ENCODE data around the gene TBL1XR1.
"Not testable (repeated sequence)": the region's sequence is repeated elsewhere in the genome, so short reads cannot be mapped to it uniquely, and the experiment has no call there.

The TBL1XR1 gene

DNA sequence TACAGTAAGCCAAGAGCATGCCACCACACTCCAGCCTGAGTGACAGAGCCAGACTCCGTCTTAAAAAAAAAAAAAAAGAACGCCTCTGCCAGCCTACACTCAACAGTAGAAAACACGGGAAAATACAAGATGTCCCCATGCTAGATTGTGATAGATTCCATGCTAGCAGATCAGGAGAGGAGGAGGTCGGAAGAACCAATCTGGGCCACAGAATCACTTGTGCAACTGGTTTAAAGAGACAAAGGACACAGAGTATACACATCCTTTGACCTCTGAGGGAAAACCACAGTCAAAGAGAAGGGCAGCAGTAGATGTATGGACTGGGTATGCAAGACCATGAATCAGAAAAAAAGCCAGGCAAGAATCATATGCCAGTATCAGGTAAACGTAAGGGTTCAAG lies 15.9 kb downstream of the TBL1XR1 start:
- no peak for DNase-seq (ENCODE audit: low spot score)

DNA sequence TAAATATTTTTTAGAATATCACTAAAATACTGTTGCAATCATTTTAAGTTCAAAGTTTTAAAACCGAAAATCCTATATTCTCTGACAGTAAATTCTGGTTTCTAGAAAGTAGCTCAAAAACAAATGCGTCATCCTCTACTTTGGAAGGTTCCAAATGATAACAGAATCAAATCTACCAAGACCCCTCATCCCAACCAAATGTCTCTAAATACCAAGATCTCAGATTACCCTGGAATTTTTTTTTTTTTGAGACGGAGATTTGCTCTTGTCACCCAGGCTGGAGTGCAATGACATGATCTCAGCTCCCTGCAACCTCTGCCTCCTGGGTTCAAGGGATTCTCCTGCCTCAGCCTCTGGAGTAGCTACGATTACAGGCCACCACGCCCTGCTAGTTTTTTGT lies 16.8 kb downstream of the TBL1XR1 start:
- DNase-seq (ENCODE audit: low spot score), result no peak

DNA sequence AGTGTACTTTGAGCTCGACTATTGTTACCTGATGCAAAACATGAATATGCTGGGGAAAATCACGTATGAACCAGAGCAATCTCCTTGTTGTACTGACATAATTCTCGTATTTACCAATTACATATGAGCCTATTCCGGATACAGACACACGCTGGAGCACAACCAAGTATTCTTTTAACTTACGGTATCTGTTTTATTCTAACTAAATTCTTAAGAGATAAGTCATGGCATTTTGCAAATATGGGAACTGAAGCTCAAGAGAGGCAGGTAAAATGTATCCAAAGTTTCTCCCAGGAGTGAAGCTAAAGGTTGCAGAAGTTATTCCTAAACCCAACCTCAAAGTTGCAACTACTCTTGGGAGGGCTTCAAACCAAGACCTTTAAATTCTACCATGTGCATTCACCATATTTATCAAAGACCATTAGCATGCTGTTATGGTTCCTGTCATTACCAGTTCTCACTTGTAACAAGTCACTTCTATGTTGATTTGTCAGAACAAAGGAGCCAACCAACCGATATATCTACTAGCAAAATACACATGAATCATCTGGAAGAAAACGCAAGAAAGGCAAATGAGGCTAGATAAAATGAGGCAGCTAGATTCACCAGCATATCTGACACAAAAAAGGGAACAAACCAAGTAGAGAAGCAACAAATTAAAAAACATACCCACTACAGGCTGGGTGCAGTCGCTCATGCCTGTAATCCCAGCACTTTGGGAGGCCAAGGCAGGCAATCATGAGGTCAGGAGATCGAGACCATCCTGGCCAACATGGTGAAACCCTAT lies 17.8 kb downstream of the TBL1XR1 start:
- DNase-seq (ENCODE audit: low spot score), result no peak

DNA sequence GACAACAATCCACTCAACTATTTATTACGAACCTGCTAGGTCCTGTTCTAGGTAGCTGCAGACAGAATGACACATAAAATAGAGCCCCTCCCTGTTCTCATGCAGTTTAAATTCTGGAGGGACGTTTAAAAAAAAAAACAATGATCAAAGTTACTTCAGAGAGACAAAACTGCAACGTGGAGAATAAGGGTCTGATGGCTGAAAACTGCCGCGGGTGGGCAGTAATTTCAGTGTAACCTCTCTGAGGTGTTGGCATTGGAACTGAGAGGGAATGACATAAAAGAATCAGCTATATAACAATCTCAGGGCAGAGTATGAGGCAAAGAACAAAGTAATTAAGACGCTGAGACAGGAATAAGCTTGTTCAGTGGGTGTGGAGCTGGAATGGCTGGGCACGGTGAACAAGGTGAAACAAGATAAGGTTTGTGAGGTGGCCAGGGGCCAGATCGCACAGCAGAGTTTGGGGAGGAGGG lies 19.5 kb downstream of the TBL1XR1 start:
- no peak for DNase-seq (ENCODE audit: low spot score)

DNA sequence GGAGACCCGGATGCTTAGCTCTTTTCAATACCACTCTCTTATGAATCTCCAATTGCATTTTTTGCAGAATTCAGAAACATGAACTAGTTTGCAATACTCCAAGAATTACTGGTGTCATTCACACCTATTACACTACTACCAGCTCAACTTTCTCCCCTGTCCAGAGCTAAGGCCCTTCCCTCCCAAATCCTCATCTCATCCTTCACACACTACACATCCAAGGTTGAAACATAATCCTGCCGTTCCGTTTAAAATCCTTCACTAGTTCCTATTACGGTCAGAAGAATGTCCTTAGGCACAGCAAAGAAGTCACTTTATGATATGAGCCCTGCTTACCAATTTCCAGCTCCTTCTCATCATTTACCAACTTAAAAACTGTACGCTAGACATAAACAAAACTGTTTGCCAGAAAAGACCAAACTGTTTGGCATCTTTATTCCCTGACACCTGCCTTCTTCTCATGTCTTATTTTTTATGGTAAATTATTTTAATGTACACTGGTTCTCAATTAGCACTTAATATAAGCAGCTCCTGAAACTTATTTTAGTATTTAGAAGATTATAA lies 22.6 kb downstream of the TBL1XR1 start:
- no peak for DNase-seq (ENCODE audit: low spot score)

DNA sequence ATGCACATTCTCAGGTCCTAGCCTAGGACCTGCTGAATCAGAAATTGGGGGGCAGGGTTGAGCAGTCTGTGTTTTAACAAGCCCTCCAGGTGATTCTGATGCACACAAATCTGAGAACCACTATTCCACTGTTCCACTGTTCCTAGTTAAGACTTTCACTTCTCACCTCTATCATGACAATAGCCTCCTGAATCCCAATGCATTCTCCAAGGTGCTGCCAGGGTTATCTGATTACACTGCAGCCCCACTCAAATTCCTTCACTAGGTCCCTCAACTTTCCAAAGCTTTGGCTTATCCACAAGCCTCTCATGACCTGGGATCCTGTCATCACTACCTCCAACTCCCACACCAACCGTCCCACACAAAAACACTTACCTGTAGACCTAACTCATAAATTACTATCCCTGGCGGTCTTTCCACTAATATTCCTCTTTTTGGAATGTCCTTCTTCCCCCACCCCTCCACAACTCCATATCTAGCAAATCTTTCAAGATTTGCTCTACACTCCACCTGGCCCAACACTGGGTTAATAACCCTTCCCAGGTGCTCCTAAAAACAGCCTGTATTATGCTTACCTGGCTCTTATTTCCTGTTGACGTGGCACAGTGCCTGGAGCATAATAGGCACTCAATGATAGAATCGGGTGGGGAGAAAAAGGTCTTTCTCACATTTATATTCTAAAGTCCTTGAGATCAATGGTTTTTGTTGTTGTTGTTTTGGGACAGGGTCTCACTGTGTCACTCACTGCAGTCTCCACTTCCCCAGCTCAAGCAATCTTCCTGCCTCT lies 27.2 kb downstream of the TBL1XR1 start:
- no peak for DNase-seq (ENCODE audit: low spot score)

DNA sequence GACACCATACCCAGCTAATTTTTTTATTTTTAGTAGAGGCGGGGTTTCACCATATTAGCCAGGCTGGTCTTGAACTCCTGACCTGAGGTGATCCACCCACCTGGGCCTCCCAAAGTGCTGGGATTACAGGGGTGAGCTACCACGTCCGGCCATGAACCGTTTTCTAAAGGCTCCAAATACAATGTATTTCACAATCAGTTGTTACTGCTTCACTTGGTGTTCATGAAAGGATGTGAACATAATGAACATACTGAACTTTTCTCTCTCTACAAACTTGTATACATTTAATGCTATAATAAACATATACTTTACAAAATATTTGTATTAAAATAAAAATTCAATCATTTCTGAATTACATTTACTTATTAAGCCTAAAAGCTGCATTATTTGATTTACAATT lies 28.9 kb downstream of the TBL1XR1 start:
- no peak for DNase-seq (ENCODE audit: low spot score)

DNA sequence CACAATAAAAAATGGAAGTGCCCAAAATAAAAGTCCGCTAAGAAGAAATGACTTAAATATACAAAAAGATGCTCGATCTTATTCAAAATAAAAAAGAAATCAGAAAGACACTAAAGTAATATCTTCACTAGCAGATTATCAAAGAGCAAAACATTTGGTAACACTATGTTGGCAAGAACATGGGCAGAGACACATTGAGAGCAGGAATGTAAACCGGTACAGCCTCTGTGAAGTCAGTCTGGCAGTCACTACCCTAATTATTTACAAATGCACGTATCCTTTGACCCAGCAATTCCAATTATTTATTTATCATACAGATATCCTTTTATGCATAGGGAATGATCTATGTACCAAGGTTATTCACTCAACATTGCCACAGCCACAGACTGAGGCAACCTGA lies 34.5 kb downstream of the TBL1XR1 start:
- no peak for DNase-seq (ENCODE audit: low spot score)

DNA sequence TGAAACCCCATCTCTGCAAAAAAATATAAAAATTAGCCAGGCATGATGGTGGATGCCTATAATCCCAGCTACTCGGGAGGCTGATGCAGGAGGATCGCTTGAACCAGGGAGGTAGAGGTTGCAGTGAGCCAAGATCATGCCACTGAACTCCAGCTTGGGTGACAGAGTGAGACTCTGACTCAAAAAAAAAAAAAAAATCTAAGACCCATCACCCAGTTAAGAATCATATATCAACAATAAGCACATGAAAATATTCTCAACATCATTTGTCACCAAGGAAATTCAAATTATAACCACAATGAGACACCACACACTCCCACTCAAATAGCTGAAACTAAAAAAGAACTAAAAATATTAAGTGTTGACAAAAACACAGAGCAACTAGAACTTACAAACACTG lies 35.7 kb downstream of the TBL1XR1 start:
- DNase-seq (ENCODE audit: low spot score), result not testable (repeated sequence)

DNA sequence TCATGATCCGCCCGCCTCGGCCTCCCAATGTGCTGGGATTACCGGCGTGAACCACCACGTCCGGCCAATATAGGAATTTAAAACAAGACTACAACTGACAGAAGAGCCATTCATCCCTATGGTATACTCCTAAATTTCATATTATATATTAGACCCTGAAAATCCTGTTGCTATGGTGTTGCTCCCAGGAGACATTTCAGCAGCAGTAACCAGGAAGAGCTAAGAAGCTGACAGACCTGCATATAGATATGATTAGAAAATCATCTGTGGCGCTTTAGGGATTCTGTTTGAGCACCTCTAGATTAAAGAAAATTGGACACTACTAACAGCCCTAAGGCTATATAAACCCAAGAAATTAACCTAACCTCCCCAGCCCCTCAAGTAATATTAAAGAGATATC lies 38.8 kb downstream of the TBL1XR1 start:
- no peak for DNase-seq (ENCODE audit: low spot score)

DNA sequence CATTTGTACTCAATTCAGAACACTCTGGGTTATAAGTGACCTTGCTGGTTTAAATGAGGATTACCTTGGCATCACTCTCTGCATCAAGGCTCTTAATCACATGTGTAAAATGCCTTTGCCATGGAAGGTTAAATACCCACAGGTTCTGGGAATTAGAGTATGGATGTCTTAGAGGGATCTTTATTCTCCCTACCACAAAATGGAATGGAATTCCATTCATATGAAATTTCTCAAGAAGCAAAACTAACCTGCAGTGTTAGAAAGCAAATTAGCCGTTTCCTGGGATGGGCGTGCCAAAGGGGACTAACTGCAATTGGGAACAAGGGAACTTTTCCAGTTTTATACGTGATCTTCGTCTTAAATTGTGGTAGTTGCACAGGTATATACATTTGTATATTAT lies 39.8 kb downstream of the TBL1XR1 start:
- no peak for DNase-seq (ENCODE audit: low spot score)

DNA sequence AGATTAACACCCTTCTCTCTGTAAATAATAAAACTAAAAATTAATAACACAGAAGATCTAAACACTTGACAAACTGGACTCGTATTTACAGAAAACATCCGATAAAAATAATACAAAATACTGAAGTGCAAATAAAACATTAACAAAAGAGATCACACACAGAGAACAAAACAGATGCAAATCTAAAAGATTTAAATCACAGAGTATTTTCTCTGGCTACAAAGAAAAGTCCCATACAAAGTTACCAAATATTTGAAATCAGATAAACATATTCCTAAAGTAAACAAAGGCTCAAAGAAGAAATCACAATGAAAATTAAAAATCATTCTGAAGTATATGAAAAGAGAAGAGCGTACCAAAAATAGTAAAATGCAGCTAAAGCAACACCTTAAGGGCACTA lies 42.5 kb downstream of the TBL1XR1 start:
- DNase-seq (ENCODE audit: low spot score), result no peak

DNA sequence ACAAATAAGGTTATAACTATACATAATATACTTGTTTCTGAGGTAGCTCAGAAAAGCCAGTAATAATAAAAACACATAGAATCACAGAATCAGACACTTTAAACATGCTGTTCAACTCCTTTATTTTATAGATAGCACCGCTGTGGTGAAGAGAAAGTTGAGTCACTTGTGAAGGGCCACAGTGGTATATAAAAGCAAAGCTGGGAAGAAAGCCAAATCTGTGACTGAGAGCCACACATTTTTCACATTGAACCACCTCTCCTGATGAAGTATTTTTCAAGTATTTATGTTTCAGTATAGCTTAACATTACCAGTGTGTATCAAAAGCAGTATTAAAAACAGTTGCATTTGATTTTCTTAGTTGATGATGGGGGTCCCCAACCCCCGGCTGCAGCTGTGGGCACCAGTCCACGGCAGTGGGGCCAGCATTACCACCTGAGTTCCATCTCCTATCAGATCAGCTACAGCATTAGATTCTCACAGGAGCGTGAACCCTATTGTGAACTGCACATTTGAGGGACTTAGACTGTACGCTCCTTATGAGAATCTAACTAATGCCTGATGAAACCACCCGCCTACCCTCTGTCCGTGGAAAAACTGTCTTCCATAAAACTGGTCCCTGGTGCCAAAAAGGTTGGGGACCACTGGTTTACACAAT lies 46.2 kb downstream of the TBL1XR1 start:
- DNase-seq (ENCODE audit: low spot score), result peak; percentile 59

DNA sequence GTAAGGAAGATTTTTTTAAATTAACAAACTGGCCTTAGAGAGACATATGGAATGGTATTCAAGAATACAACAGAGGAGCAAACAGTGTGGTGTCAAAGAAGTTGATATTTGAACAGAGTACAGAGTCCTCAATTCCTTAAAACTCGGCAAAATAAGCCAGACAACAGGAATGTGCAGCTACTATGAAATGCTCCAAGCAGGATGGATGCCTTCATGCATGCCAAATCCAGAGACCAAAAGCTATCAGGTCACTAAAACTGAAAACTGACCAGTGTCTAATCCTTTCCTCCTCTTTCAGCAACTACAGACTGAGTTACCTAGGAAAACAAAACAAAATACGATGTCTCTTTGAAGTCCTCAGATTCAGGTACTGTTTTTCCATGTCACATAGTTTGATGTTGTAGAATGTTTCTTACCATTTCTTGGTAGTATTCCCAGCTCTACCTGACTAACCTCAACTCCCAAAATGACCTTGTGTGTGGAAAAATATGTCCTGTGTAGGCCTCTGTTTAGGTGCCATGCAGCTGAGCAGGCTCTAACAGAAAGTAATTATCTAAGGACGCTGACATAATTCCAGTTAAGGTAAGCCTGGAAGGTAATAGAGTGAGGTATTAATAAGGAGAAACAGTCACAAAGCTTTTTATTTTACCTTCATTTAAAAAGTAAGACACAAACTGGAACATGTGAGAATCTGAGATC lies 46.9 kb downstream of the TBL1XR1 start:
- no peak for DNase-seq (ENCODE audit: low spot score)

DNA sequence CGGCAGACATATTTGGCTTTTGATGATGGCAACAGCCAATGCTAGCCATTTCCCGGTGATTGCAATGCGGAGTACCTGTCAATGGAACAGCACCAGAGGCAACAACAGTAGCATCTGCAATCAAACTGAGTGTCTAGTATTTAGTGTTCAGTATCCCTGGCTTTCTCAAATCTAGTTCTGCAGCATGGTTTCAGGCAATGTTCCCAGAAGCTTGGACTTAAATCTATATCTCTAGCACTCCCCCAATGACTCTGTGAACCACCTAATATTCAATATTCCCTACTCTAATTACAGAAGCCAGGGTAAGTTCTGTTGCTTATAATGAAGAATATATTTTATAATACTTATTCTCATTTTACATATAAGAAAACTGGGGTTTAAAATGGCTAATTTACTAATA lies 48.2 kb downstream of the TBL1XR1 start:
- DNase-seq (ENCODE audit: low spot score), result no peak

DNA sequence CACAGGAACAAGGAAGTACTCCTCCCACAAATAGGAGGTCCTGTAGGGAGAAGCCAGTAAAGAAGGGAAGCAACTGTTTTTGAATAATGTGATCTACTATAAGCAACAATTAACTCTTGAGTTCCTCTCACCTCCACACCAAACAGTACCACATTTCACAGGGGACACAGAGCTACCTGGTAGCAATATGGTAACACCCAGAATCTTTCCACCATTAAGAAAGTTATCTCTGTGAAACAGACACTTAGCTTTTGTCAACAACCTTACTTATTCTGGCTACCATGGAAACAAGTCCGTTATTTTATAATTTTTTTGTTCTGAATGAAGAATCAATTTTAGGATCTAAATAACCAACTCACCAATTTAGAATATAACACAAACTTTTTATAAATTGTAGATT lies 49.5 kb downstream of the TBL1XR1 start:
- DNase-seq (ENCODE audit: low spot score), result no peak

DNA sequence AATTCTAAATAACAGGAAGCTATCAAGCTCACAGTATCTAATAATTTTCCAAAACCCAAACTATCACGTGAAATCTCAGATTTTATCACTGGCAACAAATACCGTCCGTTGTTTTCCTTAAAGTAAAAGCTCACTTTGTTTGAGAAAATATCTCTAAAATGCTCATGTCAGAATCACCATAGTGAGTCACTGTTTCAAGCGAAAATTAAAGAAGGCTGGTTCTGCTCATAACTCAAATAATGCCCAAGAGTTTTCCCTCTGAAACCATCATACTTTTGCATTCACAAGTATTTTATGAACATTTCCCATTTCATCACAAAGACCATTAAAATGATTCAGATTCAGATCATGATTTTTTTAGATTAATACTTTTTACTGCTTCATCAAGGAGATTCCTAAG lies 50.6 kb downstream of the TBL1XR1 start:
- DNase-seq (ENCODE audit: low spot score), result no peak

DNA sequence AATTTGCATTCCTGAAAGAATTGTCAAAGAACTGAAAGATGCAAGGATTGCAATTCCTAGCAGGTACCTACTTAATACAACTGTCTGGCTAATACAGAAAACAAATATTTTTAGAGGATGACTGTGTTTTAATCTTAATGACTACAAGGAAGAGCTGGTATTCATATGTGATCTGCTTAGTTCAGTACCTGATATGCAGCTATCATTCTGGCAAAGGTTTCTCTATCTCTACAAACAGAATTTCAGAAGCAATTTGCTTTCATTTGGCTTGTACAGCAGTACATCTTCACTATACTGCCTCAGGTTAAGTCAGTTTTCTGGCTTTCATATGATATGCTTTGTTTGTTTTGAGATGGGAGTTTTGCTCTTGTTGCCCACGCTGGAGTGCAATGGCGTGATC lies 51.3 kb downstream of the TBL1XR1 start:
- no peak for DNase-seq (ENCODE audit: low spot score)

DNA sequence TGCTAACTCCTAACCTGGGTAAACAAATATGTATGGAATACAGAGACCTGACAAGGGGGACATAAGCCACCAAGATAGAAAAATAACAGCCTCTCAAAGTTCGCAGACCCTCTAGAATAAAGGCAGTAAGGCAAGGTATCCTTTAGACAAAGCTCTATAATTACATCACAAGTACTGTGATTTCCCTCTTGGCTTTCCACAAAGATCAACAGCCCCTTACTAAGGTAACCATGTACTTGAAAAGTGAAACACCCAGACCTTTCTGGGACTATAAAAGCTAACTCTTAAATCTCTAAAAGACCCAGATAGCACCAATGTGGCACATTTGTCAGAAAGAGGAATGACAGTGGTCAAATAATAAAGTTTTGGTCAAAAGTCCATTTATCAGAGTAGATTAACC lies 51.9 kb downstream of the TBL1XR1 start:
- no peak for DNase-seq (ENCODE audit: low spot score)

DNA sequence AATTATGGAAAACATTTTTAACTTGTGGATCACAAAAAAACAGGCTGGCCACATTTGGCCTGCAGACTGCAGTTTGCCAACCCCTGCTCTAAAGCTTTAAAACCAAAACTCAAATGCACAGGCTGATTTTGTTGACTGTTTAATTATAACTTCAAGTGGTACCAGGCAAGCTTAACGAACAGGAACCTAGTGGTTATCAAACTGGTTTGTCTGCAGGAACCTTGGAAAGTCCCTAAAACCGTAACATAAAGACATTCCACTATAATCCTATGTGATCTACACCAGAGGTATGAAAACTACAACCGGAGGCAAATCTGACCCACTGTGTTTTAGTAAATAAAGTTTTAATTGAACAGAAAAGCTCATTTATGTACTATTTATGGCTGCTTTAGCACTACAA lies 52.4 kb downstream of the TBL1XR1 start:
- no peak for DNase-seq (ENCODE audit: low spot score)

DNA sequence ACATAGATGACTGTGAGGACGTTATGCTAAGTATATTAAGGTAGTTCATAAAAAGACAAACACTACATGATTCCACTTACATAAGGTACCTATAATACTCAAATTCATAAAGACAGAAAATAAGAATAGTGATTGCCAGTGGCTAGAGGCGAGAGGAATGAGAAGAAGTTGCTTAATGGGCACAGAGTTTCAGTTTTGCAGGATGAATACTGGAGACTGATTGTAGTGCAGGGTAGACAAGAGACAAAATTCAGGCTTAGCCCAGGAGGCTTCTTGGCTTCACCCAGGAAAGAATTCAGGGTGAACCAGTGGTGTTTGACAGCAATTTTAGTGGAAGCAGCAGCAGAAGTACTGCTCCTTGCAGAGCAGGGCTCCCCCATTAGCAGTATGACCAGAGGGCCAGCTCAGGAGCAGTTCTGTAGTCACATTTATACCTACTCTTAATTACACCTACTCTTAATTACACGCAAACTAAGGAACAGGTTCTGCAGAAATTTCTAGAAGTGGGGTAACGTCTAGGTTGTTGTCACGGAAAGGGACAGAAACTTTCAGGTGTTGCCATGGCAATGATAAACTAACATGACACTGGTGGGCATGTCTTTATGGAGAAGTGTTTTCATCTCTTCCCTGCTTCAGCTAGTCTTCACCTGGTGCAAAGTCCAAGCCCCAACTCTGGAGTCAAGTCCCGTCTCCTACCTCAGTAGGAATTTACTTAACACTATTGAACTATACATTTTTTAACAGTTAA lies 55.2 kb downstream of the TBL1XR1 start:
- DNase-seq (ENCODE audit: low spot score), result no peak

All from RKO (cell line).